Ishikawa (cell line): ENCODE data around the gene CACNA2D3.

Experiments used
- CEBPB ChIP-seq: IDR thresholded peaks from 2 replicates; pipeline ENCODE4 v1.6.1; 2012
- CREB1 ChIP-seq: IDR thresholded peaks from 2 replicates; pipeline ENCODE4 v1.6.1; 2012; ENCODE audit warnings: low read depth
- EGR1 ChIP-seq: IDR thresholded peaks from 2 replicates; pipeline ENCODE4 v1.6.1; 2012
- EP300 ChIP-seq: IDR thresholded peaks from 2 replicates; pipeline ENCODE4 v1.6.1; 2012; ENCODE audit warnings: borderline replicate concordance
- FOXM1 ChIP-seq: IDR thresholded peaks from 2 replicates; pipeline ENCODE4 v1.6.1; 2012; ENCODE audit warnings: low read depth, borderline replicate concordance
- MAX ChIP-seq: IDR thresholded peaks from 2 replicates; pipeline ENCODE4 v1.6.1; 2012
- NFIC ChIP-seq: IDR thresholded peaks from 2 replicates; pipeline ENCODE4 v1.6.1; 2012
- RAD21 ChIP-seq: IDR thresholded peaks from 2 replicates; pipeline ENCODE4 v1.6.1; 2012; ENCODE audit warnings: low read depth
- REST ChIP-seq: IDR thresholded peaks from 2 replicates; pipeline ENCODE4 v1.6.1; 2012; ENCODE audit warnings: low read depth, mild to moderate bottlenecking
- TAF1 ChIP-seq: IDR thresholded peaks from 2 replicates; pipeline ENCODE4 v1.6.1; 2012; ENCODE audit warnings: low read depth, mild to moderate bottlenecking
- TCF12 ChIP-seq: IDR thresholded peaks from 2 replicates; pipeline ENCODE4 v1.6.1; 2012; ENCODE audit warnings: low read depth
- TEAD4 ChIP-seq: IDR thresholded peaks from 2 replicates; pipeline ENCODE4 v1.6.1; 2012
- USF1 ChIP-seq: IDR thresholded peaks from 2 replicates; pipeline ENCODE4 v1.6.1; 2012
- YY1 ChIP-seq: IDR thresholded peaks from 2 replicates; pipeline ENCODE4 v1.6.1; 2012; ENCODE audit warnings: low read depth
- ZBTB7A ChIP-seq: IDR thresholded peaks from 2 replicates; pipeline ENCODE4 v1.6.1; 2012; ENCODE audit warnings: low read depth

Gene CACNA2D3

GRCh38 chr3:54776601-54777000, 654.2 kb downstream of the CACNA2D3 start:
- TF ChIP-seq REST: no peak
- no peak for TF ChIP-seq CEBPB
- no peak for TF ChIP-seq ZBTB7A
- TF ChIP-seq USF1: no peak
- TF ChIP-seq TCF12: no peak
- TF ChIP-seq MAX: no peak
- no peak for TF ChIP-seq EGR1
- no peak for TF ChIP-seq YY1
- no peak for TF ChIP-seq TEAD4
- no peak for TF ChIP-seq RAD21
- no peak for TF ChIP-seq FOXM1
- TF ChIP-seq NFIC: no peak
- no peak for TF ChIP-seq CREB1
- TF ChIP-seq TAF1: no peak
- TF ChIP-seq EP300: no peak

GRCh38 chr3:54777141-54777540, 654.8 kb downstream of the CACNA2D3 start:
- TF ChIP-seq CEBPB (no peak), USF1 (no peak), TAF1 (no peak), EP300 (no peak), MAX (no peak), ZBTB7A (no peak), RAD21 (no peak), REST (no peak), EGR1 (no peak), YY1 (no peak), TCF12 (no peak), FOXM1 (no peak), NFIC (no peak), TEAD4 (no peak), CREB1 (no peak)

- TF ChIP-seq RAD21 (no peak), NFIC (no peak), TCF12 (no peak), USF1 (no peak), TAF1 (no peak), ZBTB7A (no peak), EGR1 (no peak), CREB1 (no peak), MAX (no peak)
Measured at GRCh38 chr3:54780336-54780735, 658.0 kb downstream of the CACNA2D3 start.

GRCh38 chr3:54781728-54782127, 659.4 kb downstream of the CACNA2D3 start:
- TF ChIP-seq ZBTB7A: no peak
- no peak for TF ChIP-seq TEAD4
- no peak for TF ChIP-seq CEBPB
- no peak for TF ChIP-seq REST
- TF ChIP-seq EP300: no peak
- TF ChIP-seq FOXM1: no peak
- TF ChIP-seq TAF1: no peak
- TF ChIP-seq EGR1: no peak
- no peak for TF ChIP-seq MAX
- TF ChIP-seq NFIC: no peak
- no peak for TF ChIP-seq RAD21
- TF ChIP-seq TCF12: no peak
- TF ChIP-seq USF1: no peak
- TF ChIP-seq CREB1: no peak
- no peak for TF ChIP-seq YY1
